ENCODE measurements around the gene BAZ2B. TPM values are rescaled to one million over a fixed set of nuclear protein-coding genes. Genes with fewer than 3 reads are reported as not detected.

Gene BAZ2B
- total RNA-seq, 2 experiments from 2014 or later, result 3.7 to 11.8 TPM

DNA sequence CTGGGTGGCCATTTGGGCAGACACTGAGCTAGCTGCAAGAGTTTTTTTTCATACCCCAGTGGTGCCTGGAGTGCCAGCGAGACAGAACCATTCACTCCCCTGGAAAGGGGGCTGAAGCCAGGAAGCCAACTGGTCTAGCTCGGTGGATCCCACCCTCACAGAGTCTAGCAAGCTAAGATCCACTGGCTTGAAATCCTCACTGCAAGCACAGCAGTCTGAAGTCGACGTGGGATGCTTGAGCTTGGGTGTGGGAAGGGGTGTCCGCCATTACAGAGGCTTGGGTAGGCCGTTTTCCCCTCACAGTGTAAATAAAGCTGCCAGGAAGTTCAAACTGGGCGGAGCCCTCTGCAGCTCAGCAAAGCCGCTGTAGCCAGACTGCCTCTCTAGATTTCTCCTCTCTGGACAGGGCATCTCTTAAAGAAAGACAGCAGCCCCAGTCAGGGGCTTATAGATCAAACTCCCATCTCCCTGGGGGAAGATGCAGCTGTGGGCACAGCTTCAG lies 260.2 kb downstream of the BAZ2B start:
- H3K79me2 ChIP-seq (ENCODE audit: insufficient read depth, low read depth, low read length), result no peaks in the 10 kb centered on the region
- no peaks in the 10 kb centered on the region for H4K20me1 ChIP-seq (ENCODE audit: insufficient read depth, low read length)
- ChIA-PET CTCF (ENCODE audit: unreplicated experiment) (no interaction called here), POLR2A (no interaction called here)
- H3K4me3 ChIP-seq (ENCODE audit: low read depth, low read length, poor library complexity, severe bottlenecking), result no peak overlapping the region
- no TSS peak for BruUV-seq (replicated peaks)
- no peaks in the 10 kb centered on the region for H3K36me3 ChIP-seq (ENCODE audit: insufficient read depth, low read length)
- DNase-seq (ENCODE audit: low spot score), result no peak
- no peaks in the 10 kb centered on the region for H3K4me1 ChIP-seq (ENCODE audit: insufficient read depth, low read length, poor library complexity, severe bottlenecking)
- no peak overlapping the region for H3K4me2 ChIP-seq (ENCODE audit: low read length)
- intact Hi-C loops (cut with micrococcal nuclease; ENCODE audit: unreplicated experiment), result no loop called here
- no peak overlapping the region for H2AFZ ChIP-seq (ENCODE audit: low read length)
- no peaks in the 10 kb centered on the region for H3K9me2 ChIP-seq (ENCODE audit: insufficient read depth, low read length)
- H3K27ac ChIP-seq (ENCODE audit: low read depth, low read length, poor library complexity, severe bottlenecking), result no peak overlapping the region
- no peaks in the 10 kb centered on the region for H3K9me3 ChIP-seq (ENCODE audit: low read length)
- TF ChIP-seq, protein P1, sequence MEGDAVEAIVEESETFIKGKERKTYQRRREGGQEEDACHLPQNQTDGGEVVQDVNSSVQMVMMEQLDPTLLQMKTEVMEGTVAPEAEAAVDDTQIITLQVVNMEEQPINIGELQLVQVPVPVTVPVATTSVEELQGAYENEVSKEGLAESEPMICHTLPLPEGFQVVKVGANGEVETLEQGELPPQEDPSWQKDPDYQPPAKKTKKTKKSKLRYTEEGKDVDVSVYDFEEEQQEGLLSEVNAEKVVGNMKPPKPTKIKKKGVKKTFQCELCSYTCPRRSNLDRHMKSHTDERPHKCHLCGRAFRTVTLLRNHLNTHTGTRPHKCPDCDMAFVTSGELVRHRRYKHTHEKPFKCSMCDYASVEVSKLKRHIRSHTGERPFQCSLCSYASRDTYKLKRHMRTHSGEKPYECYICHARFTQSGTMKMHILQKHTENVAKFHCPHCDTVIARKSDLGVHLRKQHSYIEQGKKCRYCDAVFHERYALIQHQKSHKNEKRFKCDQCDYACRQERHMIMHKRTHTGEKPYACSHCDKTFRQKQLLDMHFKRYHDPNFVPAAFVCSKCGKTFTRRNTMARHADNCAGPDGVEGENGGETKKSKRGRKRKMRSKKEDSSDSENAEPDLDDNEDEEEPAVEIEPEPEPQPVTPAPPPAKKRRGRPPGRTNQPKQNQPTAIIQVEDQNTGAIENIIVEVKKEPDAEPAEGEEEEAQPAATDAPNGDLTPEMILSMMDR (conservative IDR thresholded peaks at IDR 0.05; ENCODE audit: low read length), result no peak

DNA sequence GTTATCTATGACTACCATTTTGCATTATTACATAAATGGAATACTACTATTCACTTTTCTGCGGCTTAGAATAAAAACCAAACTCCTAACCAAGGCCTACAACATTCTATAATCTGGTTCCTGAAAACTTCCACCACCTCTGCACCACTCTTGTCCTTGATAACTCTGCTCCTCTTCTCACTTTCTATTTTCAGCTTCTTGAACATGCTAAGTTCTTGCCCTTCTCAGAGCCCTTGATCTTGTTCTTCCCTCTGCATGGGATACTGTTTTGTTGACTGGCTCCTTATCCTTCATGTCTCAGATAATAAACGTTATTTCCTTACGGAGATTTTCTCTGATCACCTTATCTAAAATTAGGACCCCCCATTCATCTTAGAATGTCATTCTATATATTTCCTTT lies 264.4 kb downstream of the BAZ2B start:
- intact Hi-C loops (cut with micrococcal nuclease; ENCODE audit: unreplicated experiment), result no loop called here
- Histone ChIP-seq H3K9me2 (ENCODE audit: insufficient read depth, low read length) (no peaks in the 10 kb centered on the region), H3K4me1 (ENCODE audit: insufficient read depth, low read length, poor library complexity, severe bottlenecking) (no peaks in the 10 kb centered on the region), H3K27ac (ENCODE audit: low read depth, low read length, poor library complexity, severe bottlenecking) (no peak overlapping the region), H3K36me3 (ENCODE audit: insufficient read depth, low read length) (no peaks in the 10 kb centered on the region), H3K79me2 (ENCODE audit: insufficient read depth, low read depth, low read length) (no peaks in the 10 kb centered on the region), H3K4me3 (ENCODE audit: low read depth, low read length, poor library complexity, severe bottlenecking) (no peak overlapping the region), H2AFZ (ENCODE audit: low read length) (no peak overlapping the region), H3K9me3 (ENCODE audit: low read length) (no peaks in the 10 kb centered on the region), H4K20me1 (ENCODE audit: insufficient read depth, low read length) (no peaks in the 10 kb centered on the region), H3K4me2 (ENCODE audit: low read length) (no peak overlapping the region)
- no peak for DNase-seq (ENCODE audit: low spot score)
- CTCF ChIA-PET (ENCODE audit: unreplicated experiment), result no interaction called here
- POLR2A ChIA-PET, result interaction anchor here (0.6 to 0.7 kb wide), 3 partner anchors 45 to 829 kb away, joined by 3 read pairs; no protein-coding TSS in a partner anchor
- no peak for TF ChIP-seq EZH2phosphoT487 (IDR thresholded peaks at IDR 0.05; ENCODE audit: borderline replicate concordance, low read depth, low read length)
- TF ChIP-seq, protein P1 (conservative IDR thresholded peaks at IDR 0.05; ENCODE audit: low read length), result no peak
- no TSS peak for BruUV-seq (replicated peaks)

DNA sequence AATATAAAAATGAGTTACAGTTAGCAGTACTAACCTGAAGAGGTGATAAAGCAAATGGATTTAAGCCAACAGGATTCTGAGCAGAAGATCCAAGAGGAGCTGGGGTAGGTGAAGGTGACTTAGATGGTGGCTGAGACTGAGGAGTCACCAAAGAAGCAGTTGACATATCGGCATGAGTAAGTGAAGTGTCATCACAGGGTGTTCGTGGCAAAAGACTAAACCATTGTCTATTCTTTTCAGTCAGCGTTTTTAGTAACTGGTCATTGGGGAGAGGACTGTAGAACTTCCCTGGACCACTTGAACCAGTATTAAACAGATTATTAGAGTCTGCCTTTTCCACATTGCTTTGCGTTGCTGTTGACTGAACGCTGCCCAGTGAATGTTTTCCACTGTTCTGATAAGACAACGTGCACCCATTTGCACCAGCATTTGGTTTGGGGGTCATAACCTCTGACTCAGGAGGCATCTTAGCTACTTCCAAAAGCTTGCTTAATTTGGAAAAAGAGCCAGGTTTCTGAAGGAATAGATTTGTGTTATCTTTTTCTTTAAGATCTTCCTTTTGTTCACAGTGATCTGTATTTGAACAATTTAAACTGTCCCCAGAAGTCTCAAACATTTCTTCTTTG lies 266.6 kb downstream of the BAZ2B start:
- H3K4me2 ChIP-seq (ENCODE audit: low read length), result no peak overlapping the region
- H3K27ac ChIP-seq (ENCODE audit: low read depth, low read length, poor library complexity, severe bottlenecking), result no peak overlapping the region
- no peak overlapping the region for H2AFZ ChIP-seq (ENCODE audit: low read length)
- intact Hi-C loops (cut with micrococcal nuclease; ENCODE audit: unreplicated experiment), result no loop called here
- H3K4me1 ChIP-seq (ENCODE audit: insufficient read depth, low read length, poor library complexity, severe bottlenecking), result no peaks in the 10 kb centered on the region
- no peaks in the 10 kb centered on the region for H3K36me3 ChIP-seq (ENCODE audit: insufficient read depth, low read length)
- no peak for TF ChIP-seq EZH2phosphoT487 (IDR thresholded peaks at IDR 0.05; ENCODE audit: borderline replicate concordance, low read depth, low read length)
- TF ChIP-seq, protein P1 (conservative IDR thresholded peaks at IDR 0.05; ENCODE audit: low read length), result no peak
- POLR2A ChIA-PET, result interaction anchor here (0.7 kb wide), 1 partner anchor 76 kb away, joined by 3 read pairs; no protein-coding TSS in a partner anchor
- no peaks in the 10 kb centered on the region for H4K20me1 ChIP-seq (ENCODE audit: insufficient read depth, low read length)
- DNase-seq (ENCODE audit: low spot score), result no peak
- CTCF ChIA-PET (ENCODE audit: unreplicated experiment), result no interaction called here
- H3K79me2 ChIP-seq (ENCODE audit: insufficient read depth, low read depth, low read length), result no peaks in the 10 kb centered on the region
- no peak overlapping the region for H3K4me3 ChIP-seq (ENCODE audit: low read depth, low read length, poor library complexity, severe bottlenecking)
- no TSS peak for BruUV-seq (replicated peaks)
- H3K9me2 ChIP-seq (ENCODE audit: insufficient read depth, low read length), result no peaks in the 10 kb centered on the region
- no peaks in the 10 kb centered on the region for H3K9me3 ChIP-seq (ENCODE audit: low read length)
